ENCODE results near the gene SLC35A3. TPM values are rescaled to one million over a fixed set of nuclear protein-coding genes. Genes with fewer than 3 reads are reported as not detected.
A peak's percentile ranks its signal among the peaks of the same experiment; 100 is the strongest.

The SLC35A3 gene
- total and polyA plus RNA-seq, 9 of the 15 experiments (the other 6 are each of a cell fraction or from before 2014, with no cell fraction given), result 3.5 to 21.7 (median 13.2) TPM

GRCh38 chr1:99944192-99944591, 25.6 kb upstream of the SLC35A3 start:
- Histone ChIP-seq H3K27me3 (ENCODE audit: control insufficient read depth in 2 of 2, insufficient read depth in 2 of 2, low read length in 2 of 2) (no peaks in the 10 kb centered on the region), H2AFZ (ENCODE audit: low read depth, low read length) (peak overlapping the region; percentile 72), H4K20me1 (replicated peaks; ENCODE audit: control insufficient read depth, insufficient read depth, low read length) (no peaks in the 10 kb centered on the region), H3K9me3 (replicated peaks; ENCODE audit: control insufficient read depth, insufficient read depth, low read depth, low read length) (no peaks in the 10 kb centered on the region; the same call in 1 of the 2 replicates), H3K4me1 (replicated peaks in 1 of 2; ENCODE audit: control insufficient read depth in 2 of 2, insufficient read depth in 2 of 2, low read length in 2 of 2) (peaks cover 0 to 20% of the 10 kb centered on the region in 2 experiments; a peak in 4 of 5 replicates), H3K27ac (ENCODE audit: extremely low read depth, low read depth, low read length) (no peak overlapping the region), H3K36me3 (ENCODE audit: control insufficient read depth, insufficient read depth, low read length) (no peaks in the 10 kb centered on the region), H3K9ac (ENCODE audit: insufficient read depth in 1 of 2, low read depth in 2 of 2, low read length in 2 of 2) (no peak overlapping the region), H3K4me2 (ENCODE audit: insufficient read depth, low read length) (no peak overlapping the region), H3K4me3 (no peak overlapping the region), H3K9me1 (ENCODE audit: control insufficient read depth, insufficient read depth, low read length) (no peaks in the 10 kb centered on the region), H3K79me2 (ENCODE audit: control insufficient read depth, insufficient read depth, low read length) (no peaks in the 10 kb centered on the region)
- ChIA-PET CTCF (ENCODE audit: low intra/inter-chr PET ratio) (no interaction called here), POLR2A (interaction anchor here (0.5 to 1.5 kb wide), 7 partner anchors 12 to 212 kb away, joined by 3 to 6 read pairs (median 3); partner anchors contain the start of gene SLC35A3)
- peak; percentile 46 for ATAC-seq
- no peak for DNase-seq (ENCODE audit: extremely low read depth in 1 of 4, low spot score in 3 of 4)
- intact Hi-C loops (cut with micrococcal nuclease) (no loop called here), in situ Hi-C loops (cut with MboI) (no loop called here)
- BruUV-seq (replicated peaks), result no TSS peak
- 50% methylated on average over 1 of the region's 1 CpG for WGBS (ENCODE audit: insufficient coverage, low coverage, missing lambda C conversion rate)
- FAIRE-seq, result no peak
- TF ChIP-seq MCM2 (IDR thresholded peaks at IDR 0.05; ENCODE audit: low read depth) (no peak), MAFF (IDR thresholded peaks at IDR 0.05; ENCODE audit: low read length) (no peak), BCL6 (CRISPR knock-in tag; IDR thresholded peaks at IDR 0.05) (no peak), CBX1 (IDR thresholded peaks at IDR 0.05; ENCODE audit: low read depth) (no peak), SMAD1 (IDR thresholded peaks at IDR 0.05; ENCODE audit: low read depth, low read length, partially characterized antibody) (no peak), MCM5 (IDR thresholded peaks at IDR 0.05; ENCODE audit: low read depth) (no peak), NBN (IDR thresholded peaks at IDR 0.05; ENCODE audit: low read depth) (no peak), MLLT1 (IDR thresholded peaks at IDR 0.05) (no peak), E2F8 (IDR thresholded peaks at IDR 0.05; ENCODE audit: low read depth, partially characterized antibody) (no peak), ZKSCAN1 (IDR thresholded peaks at IDR 0.05; ENCODE audit: low read depth, low read length) (no peak), ZBTB17 (CRISPR knock-in tag; IDR thresholded peaks at IDR 0.05) (no peak)
